Occipital lobe (tissue), 2 donors: ENCODE data around the gene FKBP8. TPM values are rescaled to one million over a fixed set of nuclear protein-coding genes. Genes with fewer than 3 reads are reported as not detected.

Source experiments
- DNase-seq: peaks from one replicate; lab custom pipeline; 2025; lab: John Stamatoyannopoulos, UW
- total RNA-seq: library from RNA; depleted of rRNA; stranded (reverse); fragments of >200 nt; gene quantifications from one replicate; pipeline ENCODE4 v1.2.3, GENCODE V29; 2014

The FKBP8 gene
- total RNA-seq, 1 donor from 2014 or later: 118 TPM

GRCh38 chr19:18487576-18488402 lies 55.6 kb downstream of the FKBP8 start:
- DNase-seq: no peak

DNA sequence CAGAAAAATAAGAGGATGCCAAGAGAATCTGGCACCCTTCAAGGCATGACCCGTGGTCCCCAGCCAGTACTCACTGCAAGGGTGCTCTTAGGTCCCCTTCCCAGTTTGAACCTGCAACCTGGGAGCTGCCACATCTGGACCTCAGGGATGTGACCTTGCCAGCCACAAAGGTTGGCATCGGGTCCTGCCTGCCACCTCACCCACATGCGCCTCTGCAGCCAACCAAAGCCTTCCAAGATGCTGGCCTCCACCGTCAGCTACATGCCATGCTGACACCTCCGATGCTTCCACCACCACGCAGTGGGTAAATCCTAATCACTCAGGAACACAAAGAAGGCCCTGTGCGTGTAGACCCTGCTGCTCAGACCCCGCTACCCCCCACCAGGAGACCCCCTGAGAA lies 56.6 kb downstream of the FKBP8 start:
- DNase-seq: no peak

DNA sequence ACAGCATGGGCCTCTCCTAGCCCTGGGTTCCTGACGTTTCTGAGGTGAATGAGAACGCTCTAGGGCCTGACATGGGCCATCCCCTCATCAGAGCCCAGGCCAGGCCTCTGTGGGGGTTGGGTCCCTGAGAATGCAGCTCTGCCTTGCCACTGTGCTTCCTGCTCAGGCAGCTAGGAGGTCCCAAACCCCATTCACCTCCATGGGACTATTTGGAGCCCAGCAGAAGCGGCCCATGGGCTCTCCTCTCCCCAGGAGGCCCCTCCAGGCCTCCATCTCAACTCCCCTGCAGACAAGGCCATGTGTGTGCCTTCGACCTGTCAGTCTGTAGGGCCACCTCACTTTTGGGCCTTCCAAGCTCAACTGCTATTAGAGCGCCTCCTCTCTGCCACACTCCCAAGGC lies 58.4 kb downstream of the FKBP8 start:
- no peak for DNase-seq

DNA sequence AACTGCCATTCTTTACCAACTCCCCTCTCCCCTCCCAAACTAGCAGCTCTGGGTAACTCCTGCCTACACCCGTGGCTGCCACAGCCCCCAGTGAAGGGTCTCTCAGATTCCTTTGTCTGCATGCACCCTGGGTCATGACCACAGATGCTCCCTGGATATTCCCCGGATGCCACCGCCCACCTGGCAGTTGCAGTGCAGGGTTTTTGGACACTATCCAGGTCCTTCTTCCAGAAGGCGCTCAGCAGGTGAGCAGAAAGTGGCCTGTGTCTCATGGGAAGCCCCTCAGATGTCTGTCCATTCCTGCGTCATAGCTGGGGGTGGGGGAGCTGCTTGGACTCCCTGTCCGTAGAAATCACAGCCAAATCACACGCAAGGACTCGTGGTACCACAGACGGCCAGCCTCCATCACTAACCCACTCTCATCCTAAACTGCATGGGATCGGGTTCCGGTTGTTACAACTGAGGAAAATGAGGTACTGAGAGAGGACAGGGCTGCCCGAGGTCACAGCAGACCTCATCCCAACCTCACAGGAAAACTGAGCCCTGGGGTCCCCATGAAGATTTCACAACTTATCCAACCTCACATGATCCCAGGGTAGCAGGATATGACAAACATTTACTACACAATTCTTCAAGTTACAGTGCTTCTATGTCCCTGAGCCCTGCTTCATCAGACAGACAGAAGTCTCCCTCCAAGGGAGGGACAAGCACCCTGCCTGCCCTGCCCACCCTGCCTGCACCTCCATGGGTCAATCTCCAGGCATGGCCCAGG lies 60.1 kb downstream of the FKBP8 start:
- no peak for DNase-seq

Other genes starting within 250 kb of the FKBP8 start
- 72.2 TPM for gene LSM4, start 220.5 kb downstream of the FKBP8 start, total RNA-seq
- 14.2 TPM for gene PGPEP1, start 203.0 kb downstream of the FKBP8 start, total RNA-seq
- not detected for gene GDF15, start 157.4 kb downstream of the FKBP8 start, total RNA-seq
- gene LRRC25, start 146.0 kb downstream of the FKBP8 start, total RNA-seq: 0.78 TPM
- gene SSBP4, start 124.2 kb downstream of the FKBP8 start, total RNA-seq: 75.6 TPM
- 95.1 TPM for gene ISYNA1, start 105.4 kb downstream of the FKBP8 start, total RNA-seq
- gene ELL, start 21.5 kb downstream of the FKBP8 start, total RNA-seq: 6.6 TPM
- 16.4 TPM for gene KXD1, start 14.3 kb upstream of the FKBP8 start, total RNA-seq
- gene UBA52, start 28.3 kb upstream of the FKBP8 start, total RNA-seq: 530 TPM
- gene REX1BD, start 45.2 kb upstream of the FKBP8 start, total RNA-seq: 20.0 TPM
- gene CRLF1, start 63.2 kb upstream of the FKBP8 start, total RNA-seq: 0.94 TPM
- 34.5 TPM for gene TMEM59L, start 69.3 kb upstream of the FKBP8 start, total RNA-seq
- 7.0 TPM for gene KLHL26, start 93.5 kb upstream of the FKBP8 start, total RNA-seq
- 6.6 TPM for gene CRTC1, start 140.1 kb upstream of the FKBP8 start, total RNA-seq
- gene COMP, start 247.7 kb upstream of the FKBP8 start, total RNA-seq: not detected